Pancreas (tissue), 10 donors: ENCODE results near the gene TSHZ3. TPM values are rescaled to one million over a fixed set of nuclear protein-coding genes. Genes with fewer than 3 reads are reported as not detected.

ENCODE experiments used
- ATAC-seq, 4 donors: fragments of 200-7000 bp; cut with Tn5 transposase; one replicate each; pipeline versions ENCODE4 v1.8.0 to v1.9.1; 2020; ENCODE audit warnings: mild to moderate bottlenecking in 4 of 4, moderate library complexity in 4 of 4
- DNase-seq, 6 donors: peaks; one replicate each; pipeline ENCODE4 v3.0.0-alpha.2; 2020
- FAIRE-seq: peaks from 2 replicates; lab custom pipeline; 2012; peaks lifted over from hg19 to GRCh38; lab: Jason Lieb, UNC
- H3K27ac ChIP-seq, 4 donors: fragments of 200-600 bp; sonication (generic); 1 replicate in 3 of 4; 2 replicates in 1 of 4; pipeline versions ENCODE4 v1.5.0 to v1.8.0; 2020
- H3K27me3 ChIP-seq, 4 donors: fragments of 200-600 bp; one replicate each; pipeline ENCODE4 v1.8.0; 2021
- H3K36me3 ChIP-seq, 3 donors: fragments of 200-600 bp; sonication (generic) in 1 of 3; one replicate each; pipeline versions ENCODE4 v1.5.0 to v1.8.0; 2020 to 2021
- H3K4me1 ChIP-seq, 3 donors: fragments of 200-600 bp; one replicate each; pipeline ENCODE4 v1.8.0; 2021
- H3K4me3 ChIP-seq, 4 donors: fragments of 200-600 bp; sonication (generic) in 2 of 4; one replicate each; pipeline versions ENCODE4 v1.5.0 to v1.8.0; 2020 to 2021
- H3K9me3 ChIP-seq, 4 donors: fragments of 200-600 bp; one replicate each; pipeline ENCODE4 v1.8.0; 2021
- WGBS, 2 donors: extraction: QIAGEN DNeasy Blood & Tissue Kit; methylation state at CpG; one replicate each; pipeline ENCODE4 v1.1.7; 2013; 5-methylcytosine and 5-hydroxymethylcytosine counted together
- intact Hi-C, 3 donors: fragments of 100-400 bp; cut with DNase I; formaldehyde crosslinking; loops; one replicate each; pipeline versions ENCODE4 v1.11.1 to v1.14.2; 2022
- polyA plus RNA-seq, 2 donors: library from polyadenylated mRNA; stranded (reverse); fragments of 200-250 nt; gene quantifications; one replicate each; pipeline ENCODE4 v1.2.3, GENCODE V29; 2013
- total RNA-seq, 6 donors: library from RNA; stranded (reverse); fragmentation: NEBNext Ultra II Directional in 4 of 6; extraction: Animal tissue kit (Norgen Biotek cat#: 25700) in 4 of 6; gene quantifications; one replicate each; pipeline versions ENCODE4 v1.2.1 to v1.2.4, GENCODE V29; 2021 to 2023
- TF ChIP-seq, protein P1 (sequence below), 4 donors: fragments of 200-600 bp; sonication (generic) in 3 of 4; IDR thresholded peaks; one replicate each; pipeline versions ENCODE4 v1.5.0 to v1.8.0; 2021; ENCODE audit warnings: antibody characterized with exemption in 4 of 4
- donor health status: healthy with polysubstance abuse.
- donor health status: DM: no; HTN: no; CAD: no; lungs with moderate emphysema.
- donor health status: DM: no; HTN: no; CAD: no.
- donor health status: control.
- donor health status: control.
- donor health status: Bipolar disorder and iron deficiency.
- donor health status: DM: yes; HTN: yes; CAD: no.
- donor health status: DM: no; HTN: no; CAD: no.
- donor health status: DM: no; HTN: no; CAD: no.
- donor health status: DM: yes; HTN: yes; CAD: no.

Gene TSHZ3
- total and polyA plus RNA-seq, 8 donors: 0.87 to 3.2 (median 1.5) TPM

GRCh38 chr19:31297991-31298390 is 51.2 kb downstream of the TSHZ3 start:
- H3K27me3 ChIP-seq: no peaks in the 10 kb centered on the region
- WGBS, 2 donors: 60 to 65% methylated on average over 5 of the region's 5 CpGs
- FAIRE-seq (no peak), ATAC-seq (no peak), DNase-seq (peak in 1 of 6 donors; percentile 11)
- no peaks in the 10 kb centered on the region for H3K4me1 ChIP-seq
- intact Hi-C loops: no loop called here
- H3K4me3 ChIP-seq: no peak overlapping the region
- H3K36me3 ChIP-seq: no peaks in the 10 kb centered on the region
- TF ChIP-seq, protein P1, sequence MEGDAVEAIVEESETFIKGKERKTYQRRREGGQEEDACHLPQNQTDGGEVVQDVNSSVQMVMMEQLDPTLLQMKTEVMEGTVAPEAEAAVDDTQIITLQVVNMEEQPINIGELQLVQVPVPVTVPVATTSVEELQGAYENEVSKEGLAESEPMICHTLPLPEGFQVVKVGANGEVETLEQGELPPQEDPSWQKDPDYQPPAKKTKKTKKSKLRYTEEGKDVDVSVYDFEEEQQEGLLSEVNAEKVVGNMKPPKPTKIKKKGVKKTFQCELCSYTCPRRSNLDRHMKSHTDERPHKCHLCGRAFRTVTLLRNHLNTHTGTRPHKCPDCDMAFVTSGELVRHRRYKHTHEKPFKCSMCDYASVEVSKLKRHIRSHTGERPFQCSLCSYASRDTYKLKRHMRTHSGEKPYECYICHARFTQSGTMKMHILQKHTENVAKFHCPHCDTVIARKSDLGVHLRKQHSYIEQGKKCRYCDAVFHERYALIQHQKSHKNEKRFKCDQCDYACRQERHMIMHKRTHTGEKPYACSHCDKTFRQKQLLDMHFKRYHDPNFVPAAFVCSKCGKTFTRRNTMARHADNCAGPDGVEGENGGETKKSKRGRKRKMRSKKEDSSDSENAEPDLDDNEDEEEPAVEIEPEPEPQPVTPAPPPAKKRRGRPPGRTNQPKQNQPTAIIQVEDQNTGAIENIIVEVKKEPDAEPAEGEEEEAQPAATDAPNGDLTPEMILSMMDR (IDR thresholded peaks at IDR 0.05): no peak
- no peaks in the 10 kb centered on the region for H3K9me3 ChIP-seq
- no peak overlapping the region for H3K27ac ChIP-seq

GRCh38 chr19:31296741-31297390 is 52.4 kb downstream of the TSHZ3 start:
- no peak for FAIRE-seq
- Histone ChIP-seq H3K36me3 (no peaks in the 10 kb centered on the region), H3K4me1 (no peaks in the 10 kb centered on the region), H3K27me3 (no peaks in the 10 kb centered on the region), H3K4me3 (no peak overlapping the region), H3K27ac (no peak overlapping the region), H3K9me3 (no peaks in the 10 kb centered on the region)
- intact Hi-C loops: no loop called here
- WGBS, 2 donors: 84 to 88% methylated on average over 10 of the region's 10 CpGs
- TF ChIP-seq, protein P1 (IDR thresholded peaks at IDR 0.05): no peak
- no peak for DNase-seq
- no peak for ATAC-seq

- FAIRE-seq: no peak
- Histone ChIP-seq H3K4me3 (no peak overlapping the region), H3K4me1 (no peaks in the 10 kb centered on the region), H3K27ac (no peak overlapping the region), H3K27me3 (no peaks in the 10 kb centered on the region), H3K9me3 (no peaks in the 10 kb centered on the region), H3K36me3 (no peaks in the 10 kb centered on the region)
- 89 to 100% methylated on average over 2 of the region's 2 CpGs for WGBS, 2 donors
- TF ChIP-seq, protein P1 (IDR thresholded peaks at IDR 0.05): no peak
- DNase-seq: no peak
- no peak for ATAC-seq
- intact Hi-C loops: no loop called here
These were observed 55.0 kb downstream of the TSHZ3 start for GRCh38 chr19:31294189-31294588.

- intact Hi-C loops: no loop called here
- H3K4me3 ChIP-seq: no peak overlapping the region
- H3K27ac ChIP-seq: no peak overlapping the region
- no peaks in the 10 kb centered on the region for H3K4me1 ChIP-seq
- no peaks in the 10 kb centered on the region for H3K9me3 ChIP-seq
- 57 to 78% methylated on average over 2 of the region's 2 CpGs for WGBS, 2 donors
- TF ChIP-seq, protein P1 (IDR thresholded peaks at IDR 0.05): no peak
- H3K36me3 ChIP-seq: no peaks in the 10 kb centered on the region
- ATAC-seq: no peak
- no peak for DNase-seq
- no peak for FAIRE-seq
- H3K27me3 ChIP-seq: no peaks in the 10 kb centered on the region
These were observed 56.5 kb downstream of the TSHZ3 start for GRCh38 chr19:31292639-31293185.
